Measurements from ENCODE around the gene EPHA10. TPM values are rescaled to one million over a fixed set of nuclear protein-coding genes. Genes with fewer than 3 reads are reported as not detected.

Gene EPHA10
- total and polyA plus RNA-seq, 12 donors, result 0.04 to 0.15 (median 0.06) TPM; not detected in 6

DNA sequence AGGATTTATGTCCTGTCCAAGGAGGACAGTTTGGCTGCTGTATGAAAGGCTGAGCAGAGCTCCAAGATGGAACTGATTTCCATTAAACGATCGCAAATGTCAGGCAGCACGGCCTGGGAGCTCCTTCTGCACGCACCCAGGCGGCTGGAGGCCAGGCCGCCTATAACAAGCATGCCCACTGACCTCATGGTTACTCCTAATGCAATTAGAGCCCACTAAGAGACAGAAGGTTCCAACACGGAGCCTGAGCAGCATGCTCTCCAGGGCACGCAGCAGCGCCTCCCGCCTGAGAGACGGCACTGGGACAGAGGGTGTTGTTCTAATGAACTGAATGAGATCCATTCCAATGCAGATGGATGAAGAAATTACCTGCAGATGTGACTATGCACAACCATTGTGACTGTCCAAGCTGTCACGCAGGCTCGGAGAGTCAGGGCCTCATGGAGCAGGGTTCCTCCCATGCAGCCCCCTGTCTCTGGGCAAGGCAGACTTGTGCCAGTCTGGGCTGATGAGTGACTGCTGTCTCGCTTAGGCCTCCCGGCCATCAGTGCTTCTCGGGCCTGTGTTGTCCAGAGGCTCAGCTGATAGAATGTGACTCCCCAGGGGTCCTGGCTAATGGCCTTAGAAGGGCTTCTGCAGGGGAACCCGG is 97.8 kb downstream of the EPHA10 start:
- H3K27ac ChIP-seq, result no peak overlapping the region
- H3K9me3 ChIP-seq, result no peaks in the 10 kb centered on the region
- no peaks in the 10 kb centered on the region for H3K36me3 ChIP-seq
- intact Hi-C loops (cut with DNase I), result no loop called here
- H3K27me3 ChIP-seq, result peaks cover 0 to 69% (median 50%) of the 10 kb centered on the region in 7 donors
- no peak for DNase-seq
- no peaks in the 10 kb centered on the region for H3K4me1 ChIP-seq
- no peak overlapping the region for H3K4me3 ChIP-seq
- TF ChIP-seq, protein P1, sequence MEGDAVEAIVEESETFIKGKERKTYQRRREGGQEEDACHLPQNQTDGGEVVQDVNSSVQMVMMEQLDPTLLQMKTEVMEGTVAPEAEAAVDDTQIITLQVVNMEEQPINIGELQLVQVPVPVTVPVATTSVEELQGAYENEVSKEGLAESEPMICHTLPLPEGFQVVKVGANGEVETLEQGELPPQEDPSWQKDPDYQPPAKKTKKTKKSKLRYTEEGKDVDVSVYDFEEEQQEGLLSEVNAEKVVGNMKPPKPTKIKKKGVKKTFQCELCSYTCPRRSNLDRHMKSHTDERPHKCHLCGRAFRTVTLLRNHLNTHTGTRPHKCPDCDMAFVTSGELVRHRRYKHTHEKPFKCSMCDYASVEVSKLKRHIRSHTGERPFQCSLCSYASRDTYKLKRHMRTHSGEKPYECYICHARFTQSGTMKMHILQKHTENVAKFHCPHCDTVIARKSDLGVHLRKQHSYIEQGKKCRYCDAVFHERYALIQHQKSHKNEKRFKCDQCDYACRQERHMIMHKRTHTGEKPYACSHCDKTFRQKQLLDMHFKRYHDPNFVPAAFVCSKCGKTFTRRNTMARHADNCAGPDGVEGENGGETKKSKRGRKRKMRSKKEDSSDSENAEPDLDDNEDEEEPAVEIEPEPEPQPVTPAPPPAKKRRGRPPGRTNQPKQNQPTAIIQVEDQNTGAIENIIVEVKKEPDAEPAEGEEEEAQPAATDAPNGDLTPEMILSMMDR (IDR thresholded peaks at IDR 0.05), result no peak
- no peak for ATAC-seq
- WGBS, 2 donors, result 52 to 55% methylated on average over 17 of the region's 17 CpGs

DNA sequence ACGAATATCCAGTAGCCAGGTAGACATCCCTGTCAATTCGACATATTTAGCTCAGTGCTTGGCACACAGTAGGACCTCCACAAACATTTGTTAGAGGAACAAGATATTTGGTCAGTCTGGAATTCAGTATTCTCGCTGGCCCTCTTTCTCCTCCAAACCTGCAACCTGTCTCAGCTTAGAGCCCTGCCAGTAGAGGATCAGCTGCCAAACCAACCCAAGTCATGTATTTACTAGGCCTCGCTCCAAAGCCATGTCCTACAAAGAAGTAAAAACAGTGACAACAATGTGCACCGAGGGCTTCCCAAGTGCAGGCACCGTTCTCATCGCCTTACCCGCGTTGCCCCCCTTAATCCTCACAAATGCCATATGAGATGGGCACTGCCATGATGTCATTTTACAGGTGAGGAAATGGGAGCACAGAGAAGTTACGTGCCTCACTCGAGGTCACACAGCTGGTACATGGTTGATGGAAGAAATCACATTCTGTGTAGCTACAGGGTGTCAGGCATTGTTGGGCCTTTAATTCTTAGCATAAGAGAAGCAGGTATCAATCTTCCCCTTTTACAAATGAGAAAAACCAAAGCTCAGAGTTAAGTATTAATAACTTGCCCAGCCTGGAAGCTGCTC is 98.6 kb downstream of the EPHA10 start:
- H3K27ac ChIP-seq, result no peak overlapping the region
- WGBS, 2 donors, result 82 to 84% methylated on average over 11 of the region's 11 CpGs
- DNase-seq (no peak), ATAC-seq (no peak)
- no peaks in the 10 kb centered on the region for H3K4me1 ChIP-seq
- peaks cover 0 to 72% (median 48%) of the 10 kb centered on the region in 7 donors for H3K27me3 ChIP-seq
- intact Hi-C loops (cut with DNase I), result no loop called here
- no peak overlapping the region for H3K4me3 ChIP-seq
- no peaks in the 10 kb centered on the region for H3K36me3 ChIP-seq
- TF ChIP-seq, protein P1 (IDR thresholded peaks at IDR 0.05), result no peak
- H3K9me3 ChIP-seq, result no peaks in the 10 kb centered on the region

Other genes with a start within 250 kb of the EPHA10 start
- gene SNIP1, start 210.8 kb downstream of the EPHA10 start, total RNA-seq, result 10 to 100 TPM in 3 of 10 donors, 1 to 10 TPM in 7; 6.0 to 12.1 (median 9.2) TPM
- 1 to 10 TPM; 3.2 to 4.4 TPM for gene SNIP1, start 210.8 kb downstream of the EPHA10 start, polyA plus RNA-seq
- 1 to 10 TPM; 2.1 to 7.7 (median 4.0) TPM for gene DNALI1, start 208.2 kb downstream of the EPHA10 start, total RNA-seq
- 1 to 10 TPM; 1.9 to 9.4 TPM for gene DNALI1, start 208.2 kb downstream of the EPHA10 start, polyA plus RNA-seq
- gene GNL2, start 169.2 kb downstream of the EPHA10 start, total RNA-seq, result 10 to 100 TPM; 20.2 to 35.4 (median 22.3) TPM
- gene GNL2, start 169.2 kb downstream of the EPHA10 start, polyA plus RNA-seq, result 100 to 1,000 TPM in 1 of 2 donors, 10 to 100 TPM in 1; 41.5 to 196 TPM
- under 1 TPM in 2 of 10 donors, not detected in 8; 0.10 to 0.35 TPM for gene RSPO1, start 130.2 kb downstream of the EPHA10 start, total RNA-seq
- gene RSPO1, start 130.2 kb downstream of the EPHA10 start, polyA plus RNA-seq, result under 1 TPM in 1 of 2 donors, not detected in 1; 0.03 TPM
- 1 to 10 TPM in 1 of 10 donors, under 1 TPM in 8, not detected in 1; 0.09 to 2.9 (median 0.42) TPM for gene CDCA8, start 72.6 kb downstream of the EPHA10 start, total RNA-seq
- under 1 TPM; 0.29 to 0.41 TPM for gene CDCA8, start 72.6 kb downstream of the EPHA10 start, polyA plus RNA-seq
- gene MANEAL, start 28.7 kb upstream of the EPHA10 start, total RNA-seq, result 1 to 10 TPM in 8 of 10 donors, under 1 TPM in 2; 0.69 to 3.1 (median 1.6) TPM
- gene MANEAL, start 28.7 kb upstream of the EPHA10 start, polyA plus RNA-seq, result under 1 TPM; 0.66 to 0.75 TPM
- 10 to 100 TPM; 37.8 to 53.0 (median 46.0) TPM for gene C1orf122, start 42.7 kb upstream of the EPHA10 start, total RNA-seq
- gene C1orf122, start 42.7 kb upstream of the EPHA10 start, polyA plus RNA-seq, result 10 to 100 TPM; 45.9 to 48.1 TPM
- gene YRDC, start 43.1 kb upstream of the EPHA10 start, total RNA-seq, result 1 to 10 TPM; 3.3 to 9.1 (median 5.5) TPM
- gene YRDC, start 43.1 kb upstream of the EPHA10 start, polyA plus RNA-seq, result 10 to 100 TPM in 1 of 2 donors, 1 to 10 TPM in 1; 4.3 to 15.9 TPM
- 10 to 100 TPM; 10.0 to 17.1 (median 11.0) TPM for gene MTF1, start 94.5 kb upstream of the EPHA10 start, total RNA-seq
- 1 to 10 TPM; 1.5 to 2.1 TPM for gene MTF1, start 94.5 kb upstream of the EPHA10 start, polyA plus RNA-seq
- gene INPP5B, start 181.9 kb upstream of the EPHA10 start, total RNA-seq, result 10 to 100 TPM in 9 of 10 donors, 1 to 10 TPM in 1; 8.7 to 16.7 (median 12.5) TPM
- gene INPP5B, start 181.9 kb upstream of the EPHA10 start, polyA plus RNA-seq, result 10 to 100 TPM in 1 of 2 donors, 1 to 10 TPM in 1; 4.1 to 17.3 TPM
- 10 to 100 TPM; 21.0 to 30.3 (median 27.1) TPM for gene SF3A3, start 224.9 kb upstream of the EPHA10 start, total RNA-seq
- 10 to 100 TPM; 14.2 to 18.6 TPM for gene SF3A3, start 224.9 kb upstream of the EPHA10 start, polyA plus RNA-seq
- 10 to 100 TPM in 3 of 10 donors, 1 to 10 TPM in 7; 5.8 to 23.8 (median 8.3) TPM for gene FHL3, start 240.4 kb upstream of the EPHA10 start, total RNA-seq
- gene FHL3, start 240.4 kb upstream of the EPHA10 start, polyA plus RNA-seq, result 10 to 100 TPM; 11.6 to 14.9 TPM
- 10 to 100 TPM; 24.1 to 59.8 (median 37.1) TPM for gene UTP11, start 247.6 kb upstream of the EPHA10 start, total RNA-seq
- 10 to 100 TPM; 22.9 to 34.2 TPM for gene UTP11, start 247.6 kb upstream of the EPHA10 start, polyA plus RNA-seq

Data from heart right ventricle (tissue), 16 donors.